Thyroid gland (tissue), 4 donors: ENCODE results near the gene RELCH.

Source experiments
- POLR2A ChIP-seq, 2 donors: fragments of 450-650 bp; IDR thresholded peaks; one replicate each; pipeline ENCODE4 v1.6.1; 2017; ENCODE audit warnings: antibody characterized with exemption in 2 of 2, mild to moderate bottlenecking in 2 of 2, moderate library complexity in 1 of 2
- TF ChIP-seq, protein P1 (sequence below), 6 experiments: fragments of 200-600 bp in 3 of 6; fragments of 450-650 bp in 3 of 6; sonication (generic) in 3 of 6; IDR thresholded peaks; one replicate each; pipeline ENCODE4 v1.5.1; 2016 to 2019; ENCODE audit warnings: antibody characterized with exemption in 6 of 6, mild to moderate bottlenecking in 2 of 6, inconsistent platforms in 1 of 6, moderate library complexity in 1 of 6

DNA sequence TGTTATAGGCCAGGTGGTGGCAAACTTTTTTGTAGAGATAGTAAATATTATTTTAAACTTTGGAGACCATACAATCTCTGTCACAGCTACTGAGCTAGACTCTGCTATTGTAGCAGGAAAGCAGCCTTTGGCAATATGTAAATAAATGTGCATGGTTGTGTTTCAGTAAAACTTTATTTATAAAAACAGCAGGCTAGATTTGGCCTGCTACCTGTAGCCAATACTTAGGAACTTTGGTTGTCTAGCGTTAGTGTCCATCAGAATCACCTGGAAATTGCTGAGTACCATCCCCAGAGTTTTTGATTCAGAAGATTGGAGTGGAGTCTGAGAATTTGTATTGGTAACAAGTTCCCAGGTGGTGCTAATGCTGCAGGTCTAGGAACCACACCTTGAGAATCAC lies 114.3 kb downstream of the RELCH start:
- no peak for TF ChIP-seq POLR2A (IDR thresholded peaks at IDR 0.05)
- TF ChIP-seq, protein P1, sequence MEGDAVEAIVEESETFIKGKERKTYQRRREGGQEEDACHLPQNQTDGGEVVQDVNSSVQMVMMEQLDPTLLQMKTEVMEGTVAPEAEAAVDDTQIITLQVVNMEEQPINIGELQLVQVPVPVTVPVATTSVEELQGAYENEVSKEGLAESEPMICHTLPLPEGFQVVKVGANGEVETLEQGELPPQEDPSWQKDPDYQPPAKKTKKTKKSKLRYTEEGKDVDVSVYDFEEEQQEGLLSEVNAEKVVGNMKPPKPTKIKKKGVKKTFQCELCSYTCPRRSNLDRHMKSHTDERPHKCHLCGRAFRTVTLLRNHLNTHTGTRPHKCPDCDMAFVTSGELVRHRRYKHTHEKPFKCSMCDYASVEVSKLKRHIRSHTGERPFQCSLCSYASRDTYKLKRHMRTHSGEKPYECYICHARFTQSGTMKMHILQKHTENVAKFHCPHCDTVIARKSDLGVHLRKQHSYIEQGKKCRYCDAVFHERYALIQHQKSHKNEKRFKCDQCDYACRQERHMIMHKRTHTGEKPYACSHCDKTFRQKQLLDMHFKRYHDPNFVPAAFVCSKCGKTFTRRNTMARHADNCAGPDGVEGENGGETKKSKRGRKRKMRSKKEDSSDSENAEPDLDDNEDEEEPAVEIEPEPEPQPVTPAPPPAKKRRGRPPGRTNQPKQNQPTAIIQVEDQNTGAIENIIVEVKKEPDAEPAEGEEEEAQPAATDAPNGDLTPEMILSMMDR (IDR thresholded peaks at IDR 0.05): no peak
